Measurements from ENCODE around the gene DCBLD2.
A peak's percentile ranks its signal among the peaks of the same experiment; 100 is the strongest.
"Not testable (repeated sequence)": the region's sequence is repeated elsewhere in the genome, so short reads cannot be mapped to it uniquely, and the experiment has no call there.

Gene DCBLD2

DNA sequence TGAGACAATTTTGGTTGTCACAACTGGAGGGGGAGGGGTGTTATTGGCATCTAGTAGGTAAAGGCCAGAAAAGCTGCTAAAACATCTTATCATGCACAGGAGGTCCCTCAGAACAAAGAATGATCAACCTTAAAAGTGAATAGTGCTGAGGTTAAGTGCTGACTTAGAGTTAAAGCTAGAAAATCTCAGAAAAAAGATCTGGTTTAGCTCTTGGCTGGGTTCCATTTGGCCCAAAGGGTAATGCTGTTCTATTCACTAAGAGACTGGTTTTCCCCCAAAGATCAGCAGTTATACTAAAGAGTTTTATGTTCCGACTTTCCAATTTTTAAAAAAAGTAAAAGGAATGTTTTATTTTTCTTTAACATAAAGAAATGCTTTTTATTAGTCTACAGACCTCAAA, 15.6 kb downstream of the DCBLD2 start:
- Histone ChIP-seq H3K14ac (ENCODE audit: low read length) (no peak overlapping the region), H4K91ac (ENCODE audit: low read depth, low read length) (no peak overlapping the region), H2BK5ac (ENCODE audit: low read depth, low read length, poor library complexity) (no peak overlapping the region), H3K23ac (ENCODE audit: low read length) (no peak overlapping the region), H3K27me3 (ENCODE audit: insufficient read depth, low read length) (no peaks in the 10 kb centered on the region), H2BK120ac (ENCODE audit: insufficient read depth, low read length, poor library complexity) (no peak overlapping the region), H3K79me2 (ENCODE audit: control insufficient read depth, insufficient read depth, low read length, poor library complexity) (no peaks in the 10 kb centered on the region), H3K9me3 (ENCODE audit: insufficient read depth, low read depth, low read length) (no peaks in the 10 kb centered on the region), H4K12ac (ENCODE audit: low read depth, low read length) (no peak overlapping the region), H3K4me2 (ENCODE audit: low read length) (no peak overlapping the region), H3K27ac (ENCODE audit: low read depth, low read length) (no peak overlapping the region), H3K4ac (ENCODE audit: low read depth, low read length) (no peak overlapping the region), H3K36me3 (ENCODE audit: control insufficient read depth in 1 of 2, insufficient read depth in 2 of 2, low read length in 2 of 2) (peaks cover 0 to 1% of the 10 kb centered on the region in 2 experiments), H3K79me1 (ENCODE audit: low read length) (no peaks in the 10 kb centered on the region), H3K18ac (ENCODE audit: low read length) (no peak overlapping the region), H3K9ac (ENCODE audit: low read length) (no peak overlapping the region), H3K4me1 (ENCODE audit: control insufficient read depth in 1 of 2, insufficient read depth in 2 of 2, low read length in 2 of 2) (peaks cover 0 to 2% of the 10 kb centered on the region in 2 experiments), H2BK12ac (ENCODE audit: low read length) (no peak overlapping the region), H2AFZ (ENCODE audit: insufficient read depth, low read length, poor library complexity) (no peak overlapping the region), H4K8ac (ENCODE audit: low read depth, low read length) (no peak overlapping the region), H3K4me3 (ENCODE audit: low read depth, low read length) (no peak overlapping the region), H2AK5ac (ENCODE audit: low read length) (no peak overlapping the region)
- WGBS (ENCODE audit: extremely low coverage, insufficient coverage, insufficient read length), result no CpG with 5 or more reads among the region's 1 CpG
- no peak for DNase-seq

DNA sequence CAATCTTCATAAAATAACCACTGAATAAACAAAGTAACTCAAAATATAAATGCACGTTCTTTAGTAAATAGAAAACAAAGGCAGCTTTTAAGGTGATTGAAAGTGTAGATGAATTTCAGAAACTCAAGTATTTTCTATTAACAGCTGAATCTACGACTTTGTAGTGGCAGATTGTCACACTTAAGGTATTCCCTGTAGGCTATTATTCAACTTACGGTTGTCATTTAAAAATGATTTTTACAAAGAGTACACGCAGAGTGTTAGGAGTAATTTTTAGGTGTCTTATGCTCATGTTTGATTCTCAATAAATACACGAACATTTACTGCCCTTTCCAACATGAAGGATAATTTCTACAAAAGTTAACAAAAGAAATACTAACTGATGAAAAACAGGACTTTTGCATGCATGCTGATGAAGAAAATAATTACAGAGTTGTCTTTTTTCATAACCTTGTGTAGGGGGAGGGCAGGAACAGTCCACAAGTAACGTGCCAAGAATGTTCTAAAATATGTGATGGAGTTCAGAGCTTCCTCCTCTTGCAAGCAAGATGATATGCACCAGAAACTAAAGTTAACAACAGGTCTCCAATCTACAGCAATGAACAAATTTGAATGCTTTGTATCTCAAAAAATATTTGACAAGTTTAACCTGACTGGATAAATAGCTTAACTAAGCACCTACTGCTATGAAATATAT, 16.7 kb downstream of the DCBLD2 start:
- Histone ChIP-seq H4K8ac (ENCODE audit: low read depth, low read length) (no peak overlapping the region), H3K9ac (ENCODE audit: low read length) (no peak overlapping the region), H3K23ac (ENCODE audit: low read length) (no peak overlapping the region), H3K4ac (ENCODE audit: low read depth, low read length) (no peak overlapping the region), H3K4me3 (ENCODE audit: low read depth, low read length) (no peak overlapping the region), H3K9me3 (ENCODE audit: insufficient read depth, low read depth, low read length) (no peaks in the 10 kb centered on the region), H3K4me2 (ENCODE audit: low read length) (no peak overlapping the region), H2AK5ac (ENCODE audit: low read length) (no peak overlapping the region), H3K79me2 (ENCODE audit: control insufficient read depth, insufficient read depth, low read length, poor library complexity) (no peaks in the 10 kb centered on the region), H3K18ac (ENCODE audit: low read length) (no peak overlapping the region), H3K4me1 (ENCODE audit: control insufficient read depth in 1 of 2, insufficient read depth in 2 of 2, low read length in 2 of 2) (peaks cover 0 to 2% of the 10 kb centered on the region in 2 experiments), H3K79me1 (ENCODE audit: low read length) (no peaks in the 10 kb centered on the region), H3K27me3 (ENCODE audit: insufficient read depth, low read length) (no peaks in the 10 kb centered on the region), H3K14ac (ENCODE audit: low read length) (no peak overlapping the region), H2BK12ac (ENCODE audit: low read length) (no peak overlapping the region), H4K12ac (ENCODE audit: low read depth, low read length) (no peak overlapping the region), H3K36me3 (ENCODE audit: control insufficient read depth in 1 of 2, insufficient read depth in 2 of 2, low read length in 2 of 2) (peaks cover 0 to 3% of the 10 kb centered on the region in 2 experiments), H2BK5ac (ENCODE audit: low read depth, low read length, poor library complexity) (no peak overlapping the region), H3K27ac (ENCODE audit: low read depth, low read length) (no peak overlapping the region), H2AFZ (ENCODE audit: insufficient read depth, low read length, poor library complexity) (no peak overlapping the region), H2BK120ac (ENCODE audit: insufficient read depth, low read length, poor library complexity) (no peak overlapping the region), H4K91ac (ENCODE audit: low read depth, low read length) (no peak overlapping the region)
- DNase-seq, result peak in 1 of 2 donors; percentile 18
- no CpG with 5 or more reads among the region's 6 CpGs for WGBS (ENCODE audit: extremely low coverage, insufficient coverage, insufficient read length)

DNA sequence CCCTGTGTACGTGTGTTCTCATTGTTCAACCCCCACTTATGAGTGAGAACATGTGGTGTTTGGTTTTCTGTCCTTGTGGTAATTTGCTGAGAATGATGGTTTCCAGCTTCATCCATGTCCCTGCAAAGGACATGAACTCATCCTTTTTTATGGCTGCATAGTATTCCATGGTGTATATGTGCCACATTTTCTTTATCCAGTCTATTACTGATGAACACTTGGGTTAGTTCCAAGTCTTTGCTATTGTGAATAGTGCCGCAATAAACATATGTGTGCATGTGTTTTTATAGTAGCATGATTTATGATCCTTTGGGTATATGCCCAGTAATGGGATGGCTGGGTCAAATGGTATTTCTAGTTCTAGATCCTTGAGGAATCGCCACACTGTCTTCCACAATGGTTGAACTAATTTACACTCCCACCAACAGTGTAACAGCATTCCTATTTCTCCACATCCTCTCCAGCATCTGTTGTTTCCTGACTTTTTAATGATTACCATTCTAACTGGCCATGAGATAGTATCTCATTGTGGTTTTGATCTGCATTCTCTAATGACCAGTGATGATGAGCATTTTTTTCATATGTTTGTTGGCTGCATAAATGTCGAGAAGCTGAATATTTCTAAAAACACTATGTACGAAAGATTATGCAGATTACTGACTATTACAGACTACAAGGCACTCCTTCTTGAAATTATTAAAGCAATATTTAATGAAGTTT, 18.7 kb downstream of the DCBLD2 start:
- not testable (repeated sequence) for H3K4me2 ChIP-seq (ENCODE audit: low read length); H4K12ac ChIP-seq (ENCODE audit: low read depth, low read length); H3K9me3 ChIP-seq (ENCODE audit: insufficient read depth, low read depth, low read length); H4K91ac ChIP-seq (ENCODE audit: low read depth, low read length); H2AK5ac ChIP-seq (ENCODE audit: low read length); H3K79me2 ChIP-seq (ENCODE audit: control insufficient read depth, insufficient read depth, low read length, poor library complexity); H3K27ac ChIP-seq (ENCODE audit: low read depth, low read length); H3K14ac ChIP-seq (ENCODE audit: low read length); H3K9ac ChIP-seq (ENCODE audit: low read length); H3K23ac ChIP-seq (ENCODE audit: low read length); H2BK5ac ChIP-seq (ENCODE audit: low read depth, low read length, poor library complexity); DNase-seq; H3K4ac ChIP-seq (ENCODE audit: low read depth, low read length); H4K8ac ChIP-seq (ENCODE audit: low read depth, low read length); H2BK12ac ChIP-seq (ENCODE audit: low read length); H3K4me1 ChIP-seq (ENCODE audit: control insufficient read depth in 1 of 2, insufficient read depth in 2 of 2, low read length in 2 of 2); H3K36me3 ChIP-seq (ENCODE audit: control insufficient read depth in 1 of 2, insufficient read depth in 2 of 2, low read length in 2 of 2); H2AFZ ChIP-seq (ENCODE audit: insufficient read depth, low read length, poor library complexity); H3K27me3 ChIP-seq (ENCODE audit: insufficient read depth, low read length); H3K18ac ChIP-seq (ENCODE audit: low read length); H2BK120ac ChIP-seq (ENCODE audit: insufficient read depth, low read length, poor library complexity); H3K4me3 ChIP-seq (ENCODE audit: low read depth, low read length); H3K79me1 ChIP-seq (ENCODE audit: low read length)
- WGBS (ENCODE audit: extremely low coverage, insufficient coverage, insufficient read length), result no CpG with 5 or more reads among the region's 5 CpGs

DNA sequence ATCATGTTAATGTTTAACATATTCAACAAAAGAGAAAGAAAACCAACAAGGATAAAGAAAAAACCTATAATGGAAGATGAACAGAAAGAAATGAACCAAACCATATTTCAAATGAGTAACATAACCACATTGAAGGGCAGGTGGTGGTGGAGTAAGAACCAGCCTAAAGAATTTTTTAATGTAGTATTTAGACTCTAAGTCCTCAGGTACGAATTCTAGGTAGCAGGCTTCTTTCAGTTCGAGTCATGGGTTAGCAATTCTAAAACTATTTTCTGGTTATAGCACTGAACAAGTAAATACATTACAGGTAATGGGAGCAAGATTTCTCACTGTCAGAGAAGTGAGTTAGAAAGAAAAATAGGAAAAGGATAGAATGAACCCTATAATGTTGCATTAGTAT, 24.4 kb downstream of the DCBLD2 start:
- Histone ChIP-seq H3K4ac (ENCODE audit: low read depth, low read length) (no peak overlapping the region), H3K4me2 (ENCODE audit: low read length) (no peak overlapping the region), H4K12ac (ENCODE audit: low read depth, low read length) (no peak overlapping the region), H4K91ac (ENCODE audit: low read depth, low read length) (no peak overlapping the region), H4K8ac (ENCODE audit: low read depth, low read length) (no peak overlapping the region), H3K27ac (ENCODE audit: low read depth, low read length) (no peak overlapping the region), H3K27me3 (ENCODE audit: insufficient read depth, low read length) (no peaks in the 10 kb centered on the region), H3K9ac (ENCODE audit: low read length) (no peak overlapping the region), H2AK5ac (ENCODE audit: low read length) (no peak overlapping the region), H3K23ac (ENCODE audit: low read length) (no peak overlapping the region), H2BK5ac (ENCODE audit: low read depth, low read length, poor library complexity) (no peak overlapping the region), H3K79me2 (ENCODE audit: control insufficient read depth, insufficient read depth, low read length, poor library complexity) (no peaks in the 10 kb centered on the region), H2BK120ac (ENCODE audit: insufficient read depth, low read length, poor library complexity) (no peak overlapping the region), H3K4me1 (ENCODE audit: control insufficient read depth in 1 of 2, insufficient read depth in 2 of 2, low read length in 2 of 2) (no peaks in the 10 kb centered on the region), H3K9me3 (ENCODE audit: insufficient read depth, low read depth, low read length) (no peaks in the 10 kb centered on the region), H3K18ac (ENCODE audit: low read length) (no peak overlapping the region), H3K14ac (ENCODE audit: low read length) (no peak overlapping the region), H3K4me3 (ENCODE audit: low read depth, low read length) (no peak overlapping the region), H2AFZ (ENCODE audit: insufficient read depth, low read length, poor library complexity) (no peak overlapping the region), H2BK12ac (ENCODE audit: low read length) (no peak overlapping the region), H3K79me1 (ENCODE audit: low read length) (no peaks in the 10 kb centered on the region), H3K36me3 (ENCODE audit: control insufficient read depth in 1 of 2, insufficient read depth in 2 of 2, low read length in 2 of 2) (peaks cover 0 to 2% of the 10 kb centered on the region in 2 experiments)
- WGBS (ENCODE audit: extremely low coverage, insufficient coverage, insufficient read length), result no CpG with 5 or more reads among the region's 2 CpGs
- peak in 1 of 2 donors; percentile 44 for DNase-seq

Measured in trophoblast cell (in vitro differentiated cells and primary cell).